Activated CD8-positive, alpha-beta T cell treated with anti-CD3 and anti-CD28 coated beads, Interleukin-2, amount 10 ng/mL, durations not matched to agents 7 days and 5 days (primary cell): Measurements from ENCODE around the gene PDGFB. TPM values are rescaled to one million over a fixed set of nuclear protein-coding genes. Genes with fewer than 3 reads are reported as not detected.
"Not testable (repeated sequence)": the region's sequence is repeated elsewhere in the genome, so short reads cannot be mapped to it uniquely, and the experiment has no call there.

Experiments
- ATAC-seq: fragments of 150-1000 bp; cut with Tn5 transposase; one replicate; pipeline ENCODE4 v1.10.0; 2021; ENCODE audit warnings: moderate library complexity
- CTCF ChIA-PET: fragments of 350-600 bp; sonication (Branson Sonifier 250); formaldehyde crosslinking; loops from one replicate; lab custom pipeline; 2021; ENCODE audit warnings: antibody characterized with exemption; lab: Charles Lee
- POLR2A ChIA-PET: fragments of 350-600 bp; sonication (Branson Sonifier 250); formaldehyde crosslinking; loops from one replicate; lab custom pipeline; 2021; ENCODE audit warnings: antibody characterized with exemption; lab: Charles Lee
- DNase-seq: peaks from one replicate; pipeline ENCODE4 v3.0.0-alpha.2; 2020
- H3K27ac Mint-ChIP-seq: one replicate; pipeline ENCODE4 v1.8.0; 2021; ENCODE audit warnings: mild to moderate bottlenecking, mixed read lengths
- H3K27me3 Mint-ChIP-seq: one replicate; pipeline ENCODE4 v1.8.0; 2021; ENCODE audit warnings: low read depth, mixed read lengths
- H3K36me3 Mint-ChIP-seq: one replicate; pipeline ENCODE4 v1.8.0; 2021; ENCODE audit warnings: low read depth, mixed read lengths
- H3K4me1 Mint-ChIP-seq: one replicate; pipeline ENCODE4 v1.8.0; 2021; ENCODE audit warnings: low read depth, mixed read lengths
- H3K4me3 Mint-ChIP-seq: one replicate; pipeline ENCODE4 v1.8.0; 2021; ENCODE audit warnings: mild to moderate bottlenecking, mixed read lengths
- H3K9me3 Mint-ChIP-seq: one replicate; pipeline ENCODE4 v1.8.0; 2022; ENCODE audit warnings: mixed read lengths; ENCODE audit not compliant: insufficient read depth
- total RNA-seq, 2 experiments: library from RNA; stranded (reverse); gene quantifications; one replicate each; pipeline ENCODE4 v1.2.3, GENCODE V29; 2021

Gene PDGFB
- total RNA-seq, 2 experiments from 2014 or later, result 0.18 to 0.34 TPM

GRCh38 chr22:39227542-39228272 lies 17.1 kb downstream of the PDGFB start:
- POLR2A ChIA-PET, result no interaction called here
- Mint-ChIP-seq H3K36me3 (no peaks in the 10 kb centered on the region), H3K9me3 (no peaks in the 10 kb centered on the region), H3K27me3 (peaks cover 23% of the 10 kb centered on the region), H3K27ac (no peak overlapping the region), H3K4me3 (no peak overlapping the region), H3K4me1 (peaks cover 14% of the 10 kb centered on the region)
- no peak for DNase-seq
- ATAC-seq, result no peak
- CTCF ChIA-PET, result interaction anchor here (1.6 to 1.9 kb wide), 2 partner anchors 13 to 57 kb away, joined by 6 to 7 read pairs; no protein-coding TSS in a partner anchor

DNA sequence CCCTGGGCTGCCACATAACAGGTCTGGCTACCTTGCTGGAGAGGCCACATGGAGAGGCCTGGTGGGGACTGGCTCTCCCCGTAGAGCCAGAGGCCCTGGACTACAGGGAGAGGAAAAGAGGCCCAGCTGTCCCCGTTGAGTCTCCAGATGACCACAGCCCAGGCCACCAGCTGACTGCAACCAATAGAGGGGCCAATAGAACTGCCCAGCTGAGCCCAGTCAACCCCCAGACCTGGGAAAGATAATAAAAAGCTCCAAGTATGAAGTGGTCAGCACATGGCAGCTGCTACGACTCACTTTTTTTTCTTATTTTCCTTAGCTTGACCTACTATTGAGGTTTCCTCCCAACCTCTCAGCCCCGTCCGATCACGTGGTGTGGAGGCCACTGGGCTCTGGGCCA lies 18.4 kb downstream of the PDGFB start:
- CTCF ChIA-PET, result no interaction called here
- Mint-ChIP-seq H3K4me3 (no peak overlapping the region), H3K27ac (no peak overlapping the region), H3K4me1 (peaks cover 14% of the 10 kb centered on the region), H3K9me3 (no peaks in the 10 kb centered on the region), H3K27me3 (peaks cover 20% of the 10 kb centered on the region), H3K36me3 (no peaks in the 10 kb centered on the region)
- POLR2A ChIA-PET, result no interaction called here
- DNase-seq, result no peak
- ATAC-seq, result no peak

DNA sequence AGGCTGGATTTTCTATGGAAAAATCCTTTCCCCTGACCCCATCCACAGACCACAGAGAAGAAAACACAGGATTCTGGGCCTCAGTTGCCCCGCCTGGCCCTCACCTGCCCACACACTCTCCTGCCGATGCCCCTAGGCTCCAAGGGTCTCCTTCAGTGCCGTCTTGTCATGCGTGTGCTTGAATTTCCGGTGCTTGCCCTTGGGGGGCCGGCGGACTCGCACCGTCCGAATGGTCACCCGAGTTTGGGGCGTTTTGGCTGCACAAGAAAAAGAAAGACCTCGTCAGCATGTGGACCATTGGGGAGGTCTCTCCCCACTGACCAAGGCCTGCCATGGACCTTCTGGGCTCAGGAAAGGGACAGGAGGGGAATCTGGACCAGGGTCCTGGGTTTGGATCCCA lies 19.2 kb downstream of the PDGFB start:
- H3K27me3 Mint-ChIP-seq, result peaks cover 19% of the 10 kb centered on the region
- no peaks in the 10 kb centered on the region for H3K9me3 Mint-ChIP-seq
- H3K36me3 Mint-ChIP-seq, result no peaks in the 10 kb centered on the region
- no peak overlapping the region for H3K4me3 Mint-ChIP-seq
- ChIA-PET CTCF (no interaction called here), POLR2A (no interaction called here)
- no peak for DNase-seq
- no peak overlapping the region for H3K27ac Mint-ChIP-seq
- ATAC-seq, result no peak
- H3K4me1 Mint-ChIP-seq, result peaks cover 13% of the 10 kb centered on the region

GRCh38 chr22:39224550-39224949 lies 20.2 kb downstream of the PDGFB start:
- no peak overlapping the region for H3K4me3 Mint-ChIP-seq
- ChIA-PET POLR2A (no interaction called here), CTCF (no interaction called here)
- no peaks in the 10 kb centered on the region for H3K36me3 Mint-ChIP-seq
- no peak for ATAC-seq
- peaks cover 22% of the 10 kb centered on the region for H3K27me3 Mint-ChIP-seq
- H3K4me1 Mint-ChIP-seq, result peaks cover 8% of the 10 kb centered on the region
- H3K27ac Mint-ChIP-seq, result no peak overlapping the region
- no peak for DNase-seq
- no peaks in the 10 kb centered on the region for H3K9me3 Mint-ChIP-seq

- Mint-ChIP-seq H3K27me3 (peaks cover 14% of the 10 kb centered on the region), H3K9me3 (no peaks in the 10 kb centered on the region), H3K36me3 (no peaks in the 10 kb centered on the region), H3K27ac (no peak overlapping the region), H3K4me3 (no peak overlapping the region), H3K4me1 (peaks cover 8% of the 10 kb centered on the region)
- ChIA-PET POLR2A (no interaction called here), CTCF (interaction anchor here (1.1 kb wide), 1 partner anchor 9 kb away, joined by 3 read pairs; no protein-coding TSS in a partner anchor)
- no peak for ATAC-seq
- peak; percentile 51 for DNase-seq
These were observed 21.6 kb downstream of the PDGFB start for GRCh38 chr22:39223091-39223710.

DNA sequence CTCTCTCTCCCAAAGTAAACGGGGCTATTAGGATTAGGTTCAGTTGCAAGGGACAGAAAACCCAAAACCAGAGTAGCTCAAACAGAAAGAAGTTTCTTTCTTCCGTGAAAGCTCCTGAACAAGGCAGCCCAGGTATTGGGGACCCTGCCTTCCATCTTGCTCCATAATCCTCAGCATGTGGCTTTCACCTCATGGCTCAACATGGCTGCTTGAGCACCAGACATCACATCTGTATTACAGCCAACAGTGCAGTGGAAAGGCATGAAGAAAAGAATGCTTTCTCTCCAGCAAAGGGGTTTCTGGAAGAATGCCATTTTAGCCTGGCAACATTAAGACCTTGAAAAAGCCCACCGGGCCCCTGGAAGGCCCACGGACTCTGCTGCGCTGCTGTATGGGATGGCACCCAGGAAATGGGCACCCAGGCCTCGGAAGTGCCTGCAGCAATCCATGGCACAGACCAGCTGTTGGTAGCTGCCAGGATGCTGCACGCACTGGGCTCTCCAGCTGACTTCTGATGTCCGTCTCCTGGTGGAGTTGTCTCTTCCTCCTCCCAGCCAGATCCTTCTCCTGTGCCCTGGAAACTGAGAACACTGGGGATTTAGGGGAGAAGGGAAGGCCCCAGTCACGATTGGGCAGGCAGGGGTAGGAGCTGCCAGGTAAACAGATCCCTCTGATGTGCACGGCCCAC lies 22.6 kb downstream of the PDGFB start:
- ChIA-PET CTCF (interaction anchor here (1.6 kb wide), 1 partner anchor 51 kb away, joined by 6 read pairs; no protein-coding TSS in a partner anchor), POLR2A (no interaction called here)
- H3K27me3 Mint-ChIP-seq, result peaks cover 20% of the 10 kb centered on the region
- no peaks in the 10 kb centered on the region for H3K36me3 Mint-ChIP-seq
- H3K4me3 Mint-ChIP-seq, result no peak overlapping the region
- no peak for DNase-seq
- no peak overlapping the region for H3K27ac Mint-ChIP-seq
- H3K4me1 Mint-ChIP-seq, result peaks cover 8% of the 10 kb centered on the region
- H3K9me3 Mint-ChIP-seq, result no peaks in the 10 kb centered on the region
- no peak for ATAC-seq

- peaks cover 8% of the 10 kb centered on the region for H3K4me1 Mint-ChIP-seq
- H3K27ac Mint-ChIP-seq, result no peak overlapping the region
- ChIA-PET POLR2A (no interaction called here), CTCF (interaction anchor here (1.6 kb wide), 1 partner anchor 50 kb away, joined by 6 read pairs; no protein-coding TSS in a partner anchor)
- H3K4me3 Mint-ChIP-seq, result no peak overlapping the region
- DNase-seq (no peak), ATAC-seq (no peak)
- H3K36me3 Mint-ChIP-seq, result no peaks in the 10 kb centered on the region
- no peaks in the 10 kb centered on the region for H3K9me3 Mint-ChIP-seq
- peaks cover 23% of the 10 kb centered on the region for H3K27me3 Mint-ChIP-seq
These were observed 23.6 kb downstream of the PDGFB start for GRCh38 chr22:39220890-39221850.

- Mint-ChIP-seq H3K27ac (no peak overlapping the region), H3K9me3 (no peaks in the 10 kb centered on the region), H3K4me3 (no peak overlapping the region), H3K27me3 (peaks cover 23% of the 10 kb centered on the region), H3K36me3 (no peaks in the 10 kb centered on the region), H3K4me1 (peaks cover 11% of the 10 kb centered on the region)
- ATAC-seq (no peak), DNase-seq (no peak)
- ChIA-PET CTCF (no interaction called here), POLR2A (no interaction called here)
These were observed 24.3 kb downstream of the PDGFB start for GRCh38 chr22:39220450-39220849.

DNA sequence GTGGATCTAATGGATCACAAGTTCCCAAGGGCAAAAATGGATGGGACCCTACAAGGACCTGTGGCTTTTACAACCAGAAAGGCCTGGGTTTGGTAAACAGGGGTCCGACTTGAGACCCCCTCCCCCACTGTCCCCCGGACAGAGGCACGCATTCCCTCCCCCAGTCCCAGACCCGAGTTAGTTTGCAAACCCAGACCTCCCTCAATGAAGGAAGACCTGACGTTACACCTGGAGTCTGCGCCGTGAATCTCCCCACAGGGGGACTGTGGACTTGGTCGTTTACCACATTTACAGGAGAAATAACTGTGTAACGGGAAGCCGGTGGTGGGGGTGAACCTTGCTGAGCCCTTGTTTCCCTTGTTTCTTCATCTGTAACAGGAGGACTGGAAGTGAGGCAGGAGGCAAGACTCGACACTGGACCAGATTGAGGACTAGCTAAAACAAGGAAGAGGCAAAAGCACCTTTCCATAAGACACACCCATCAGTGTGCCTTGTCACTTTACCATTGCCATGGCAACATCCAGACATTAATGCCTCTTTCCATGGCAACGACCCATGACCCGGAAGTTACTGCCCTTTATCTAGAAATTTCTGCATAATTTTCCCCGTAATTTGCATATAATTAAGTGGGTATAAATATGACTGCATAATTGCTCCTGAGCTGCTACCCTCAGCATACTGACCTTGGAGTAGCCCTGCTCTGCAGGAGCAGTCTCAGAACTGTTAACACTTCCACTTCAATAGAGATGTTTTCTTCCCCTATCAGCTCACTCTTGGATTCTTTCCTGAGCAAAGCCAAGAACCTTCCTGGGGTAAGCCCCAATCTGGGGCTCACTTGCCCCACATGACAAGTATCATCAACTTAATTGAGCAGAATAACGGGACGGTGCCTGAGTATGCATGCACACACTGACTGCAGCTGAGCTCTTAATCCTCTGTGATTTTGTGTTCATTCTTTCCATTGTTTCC lies 25.4 kb downstream of the PDGFB start:
- ChIA-PET POLR2A (no interaction called here), CTCF (interaction anchor here (0.9 kb wide), 1 partner anchor 48 kb away, joined by 3 read pairs; no protein-coding TSS in a partner anchor)
- H3K36me3 Mint-ChIP-seq, result no peaks in the 10 kb centered on the region
- no peak overlapping the region for H3K27ac Mint-ChIP-seq
- ATAC-seq (no peak), DNase-seq (no peak)
- peaks cover 11% of the 10 kb centered on the region for H3K4me1 Mint-ChIP-seq
- no peaks in the 10 kb centered on the region for H3K9me3 Mint-ChIP-seq
- no peak overlapping the region for H3K4me3 Mint-ChIP-seq
- H3K27me3 Mint-ChIP-seq, result peaks cover 26% of the 10 kb centered on the region

DNA sequence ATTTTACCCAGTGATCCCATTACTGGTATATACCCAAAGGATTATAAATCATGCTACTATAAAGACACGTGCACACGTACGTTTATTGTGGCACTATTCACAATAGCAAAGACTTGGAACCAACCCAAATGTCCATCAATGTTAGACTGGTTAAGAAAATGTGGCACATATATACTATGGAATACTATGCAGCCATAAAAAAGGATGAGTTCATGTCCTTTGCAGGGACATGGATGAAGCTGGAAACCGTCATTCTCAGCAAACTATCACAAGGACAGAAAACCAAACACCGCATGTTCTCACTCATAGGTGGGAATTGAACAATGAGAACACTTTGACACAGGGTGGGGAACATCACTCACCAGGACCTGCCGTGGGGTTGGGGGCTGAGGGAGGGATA lies 26.4 kb downstream of the PDGFB start:
- H3K4me1 Mint-ChIP-seq, ATAC-seq, H3K27ac Mint-ChIP-seq, H3K9me3 Mint-ChIP-seq, DNase-seq, CTCF ChIA-PET, H3K36me3 Mint-ChIP-seq, H3K4me3 Mint-ChIP-seq, POLR2A ChIA-PET: not testable (repeated sequence)
- peaks cover 30% of the 10 kb centered on the region for H3K27me3 Mint-ChIP-seq
